SK-N-SH (cell line): ENCODE results near the gene CLDN3. TPM values are rescaled to one million over a fixed set of nuclear protein-coding genes. Genes with fewer than 3 reads are reported as not detected.
"Not testable (repeated sequence)": the region's sequence is repeated elsewhere in the genome, so short reads cannot be mapped to it uniquely, and the experiment has no call there.

Experiments
- CTCF ChIA-PET: fragments of 300-600, 350-600 bp; formaldehyde crosslinking; extraction: SDS; loops from one replicate; lab custom pipeline; 2021; lab: Yijun Ruan, JAX
- POLR2A ChIA-PET: fragments of 350-600 bp; sonication (Branson Sonifier 250); formaldehyde crosslinking; extraction: SDS; loops from one replicate; lab custom pipeline; 2020; ENCODE audit warnings: antibody characterized with exemption, inconsistent platforms; lab: Yijun Ruan, JAX
- DNase-seq: peaks from one replicate; pipeline ENCODE4 v3.0.0; 2012
- H2AFZ ChIP-seq: fragments of 200-600 bp; sonication (generic); 2 replicates; pipeline ENCODE4 v1.8.1; 2016; ENCODE audit warnings: antibody characterized with exemption, mild to moderate bottlenecking, low read depth
- H3F3A ChIP-seq: fragments of 200-600 bp; sonication (generic); replicated peaks from 2 replicates; pipeline ENCODE3; 2016; ENCODE audit warnings: antibody characterized with exemption, mild to moderate bottlenecking; ENCODE audit not compliant: insufficient read depth
- H3K27ac ChIP-seq, 2 experiments: fragments of 200-500 bp in 1 of 2; fragments of 200-600 bp in 1 of 2; sonication (Bioruptor generic) in 1 of 2; sonication (generic), shearing (Covaris generic) in 1 of 2; 2 replicates each; pipeline versions ENCODE4 v1.5.1 to v1.6.1; 2014 to 2016; ENCODE audit warnings: low read depth in 2 of 2, inconsistent platforms in 1 of 2, low read length in 1 of 2, mild to moderate bottlenecking in 1 of 2, mixed read lengths in 1 of 2
- H3K27me3 ChIP-seq: fragments of 200-600 bp; sonication (generic), shearing (Covaris generic); 2 replicates; pipeline ENCODE4 v1.6.1; 2016; ENCODE audit warnings: mixed run types; ENCODE audit not compliant: insufficient read depth
- H3K36me3 ChIP-seq, 2 experiments: fragments of 200-500 bp in 1 of 2; fragments of 200-600 bp in 1 of 2; sonication (Bioruptor generic) in 1 of 2; sonication (generic) in 1 of 2; replicated peaks in 1 of 2; 2 replicates each; pipeline versions ENCODE3 to v1.5.1; 2014 to 2016; ENCODE audit warnings: low read length in 1 of 2, mild to moderate bottlenecking in 1 of 2; ENCODE audit not compliant: insufficient read depth in 2 of 2, control insufficient read depth in 1 of 2
- H3K4me1 ChIP-seq, 2 experiments: fragments of 200-500 bp in 1 of 2; fragments of 200-600 bp in 1 of 2; sonication (Bioruptor generic) in 1 of 2; sonication (generic), shearing (Covaris generic) in 1 of 2; 2 replicates each; pipeline versions ENCODE4 v1.5.1 to v1.6.1; 2014 to 2016; ENCODE audit warnings: low read depth in 1 of 2, low read length in 1 of 2, mixed run types in 1 of 2; ENCODE audit not compliant: insufficient read depth in 2 of 2, control insufficient read depth in 1 of 2
- H3K4me2 ChIP-seq: fragments of 200-600 bp; sonication (generic), shearing (Covaris generic); 2 replicates; pipeline ENCODE4 v1.6.1; 2017; ENCODE audit warnings: mixed run types
- H3K4me3 ChIP-seq, 2 experiments: fragments of 200-500 bp in 1 of 2; fragments of 200-600 bp in 1 of 2; sonication (Bioruptor generic) in 1 of 2; sonication (generic), shearing (Covaris generic) in 1 of 2; 2 replicates each; pipeline versions ENCODE4 v1.5.1 to v1.8.1; 2014 to 2016; ENCODE audit warnings: low read depth in 2 of 2, inconsistent platforms in 1 of 2, low read length in 1 of 2, mild to moderate bottlenecking in 1 of 2, mixed read lengths in 1 of 2, moderate library complexity in 1 of 2
- H3K79me2 ChIP-seq: fragments of 200-600 bp; sonication (generic); 2 replicates; pipeline ENCODE4 v1.8.1; 2017; ENCODE audit warnings: mild to moderate bottlenecking; ENCODE audit not compliant: insufficient read depth
- H3K9ac ChIP-seq: fragments of 200-600 bp; sonication (generic); 2 replicates; pipeline ENCODE4 v1.6.1; 2017; ENCODE audit warnings: mixed run types
- H3K9me2 ChIP-seq: fragments of 200-600 bp; sonication (generic); 2 replicates; pipeline ENCODE4 v1.6.1; 2017; ENCODE audit warnings: mixed run types
- H3K9me3 ChIP-seq: fragments of 200-600 bp; sonication (generic); 2 replicates; pipeline ENCODE4 v1.6.1; 2017; ENCODE audit warnings: mixed run types, mild to moderate bottlenecking, moderate library complexity
- H4K20me1 ChIP-seq: fragments of 200-600 bp; sonication (generic); 2 replicates; pipeline ENCODE4 v1.6.1; 2017; ENCODE audit warnings: mild to moderate bottlenecking, mixed run types; ENCODE audit not compliant: insufficient read depth
- CHD2 ChIP-seq: fragments of 150-350 bp; IDR thresholded peaks from 2 replicates; pipeline ENCODE4 v1.6.1; 2018; ENCODE audit warnings: low read length; ENCODE audit not compliant: partially characterized antibody
- CTCF ChIP-seq: fragments of 200-600 bp; sonication (generic); IDR thresholded peaks from 2 replicates; pipeline ENCODE4 v1.6.1; 2017; ENCODE audit warnings: antibody characterized with exemption, mild to moderate bottlenecking, moderate library complexity
- FOSL2 ChIP-seq: IDR thresholded peaks from 2 replicates; pipeline ENCODE4 v1.4.0; 2012; ENCODE audit warnings: low read depth, mild to moderate bottlenecking, moderate library complexity, borderline replicate concordance
- FOXJ3 ChIP-seq: sonication (generic); formaldehyde crosslinking; IDR thresholded peaks from 2 replicates; pipeline ENCODE4 v1.5.1; 2020; ENCODE audit warnings: mild to moderate bottlenecking, missing genetic modification reagents
- FOXM1 ChIP-seq: IDR thresholded peaks from 2 replicates; pipeline ENCODE4 v1.4.0; 2012; ENCODE audit warnings: low read depth, mild to moderate bottlenecking
- JUND ChIP-seq: IDR thresholded peaks from 2 replicates; pipeline ENCODE4 v1.4.0; 2012
- MEF2A ChIP-seq: IDR thresholded peaks from 2 replicates; pipeline ENCODE4 v1.4.0; 2012; ENCODE audit warnings: low read depth, borderline replicate concordance
- NRF1 ChIP-seq: IDR thresholded peaks from 2 replicates; pipeline ENCODE4 v1.6.1; 2012; ENCODE audit warnings: low read depth, mild to moderate bottlenecking, low read length
- RCOR1 ChIP-seq: fragments of 150-350 bp; IDR thresholded peaks from 2 replicates; pipeline ENCODE4 v1.6.1; 2017; ENCODE audit warnings: antibody characterized with exemption, low read length
- RFX5 ChIP-seq: IDR thresholded peaks from 2 replicates; pipeline ENCODE4 v1.6.1; 2012; ENCODE audit warnings: mild to moderate bottlenecking, improper control_type of control experiment, low read length
- RXRA ChIP-seq: IDR thresholded peaks from 2 replicates; pipeline ENCODE4 v1.4.0; 2012; ENCODE audit warnings: low read depth, mild to moderate bottlenecking, borderline replicate concordance
- SMC3 ChIP-seq: IDR thresholded peaks from 2 replicates; pipeline ENCODE4 v1.6.1; 2012; ENCODE audit warnings: low read depth, low read length, improper control_type of control experiment
- TCF12 ChIP-seq: IDR thresholded peaks from 2 replicates; pipeline ENCODE4 v1.4.0; 2012
- USF1 ChIP-seq: IDR thresholded peaks from 2 replicates; pipeline ENCODE4 v1.4.0; 2012; ENCODE audit warnings: low read depth, borderline replicate concordance
- WGBS: methylation state at CpG from one replicate; pipeline ENCODE4 v1.1.6; 2017; ENCODE audit warnings: low lambda C conversion rate; 5-methylcytosine and 5-hydroxymethylcytosine counted together
- polyA plus RNA-seq, 3 experiments: library from polyadenylated mRNA; depleted of rRNA; stranded (reverse); fragments of >200 nt; gene quantifications; 2 replicates each; pipeline ENCODE4 v1.2.3, GENCODE V29; 2012

CLDN3 gene
- polyA plus RNA-seq, 1 of the 3 experiments (the other 2 are of a cell fraction), result 0.08 TPM

- TF ChIP-seq RFX5, result no peak
- TF ChIP-seq TCF12, result no peak
- TF ChIP-seq USF1, result no peak
- TF ChIP-seq JUND, result no peak
Observed at GRCh38 chr7:73726083-73726466, 44.0 kb downstream of the CLDN3 start (continued).

- Histone ChIP-seq H3F3A (peaks cover 8% of the 10 kb centered on the region), H2AFZ (no peak overlapping the region), H3K79me2 (peaks cover 6% of the 10 kb centered on the region), H3K36me3 (no peaks in the 10 kb centered on the region), H3K4me2 (no peak overlapping the region), H3K27me3 (no peaks in the 10 kb centered on the region), H4K20me1 (no peaks in the 10 kb centered on the region), H3K9me2 (no peaks in the 10 kb centered on the region), H3K4me3 (no peak overlapping the region), H3K4me1 (peaks cover 5 to 11% of the 10 kb centered on the region in 2 experiments; a peak in 2 of 4 replicates), H3K27ac (no peak overlapping the region), H3K9me3 (no peaks in the 10 kb centered on the region), H3K9ac (no peak overlapping the region)
- 75% methylated on average over 3 of the region's 3 CpGs for WGBS
- TF ChIP-seq CHD2, result no peak
- TF ChIP-seq RXRA, result no peak
- TF ChIP-seq FOXM1, result no peak
- TF ChIP-seq FOXJ3 (CRISPR knock-in tag), result no peak
- TF ChIP-seq CTCF, result no peak
- TF ChIP-seq USF1, result no peak
- TF ChIP-seq SMC3, result no peak
- no peak for TF ChIP-seq MEF2A
- POLR2A ChIA-PET, result no interaction called here
- no peak for DNase-seq
- CTCF ChIA-PET, result interaction anchor here (1.1 to 8.6 kb wide), 5 partner anchors 14 to 117 kb away, joined by 3 to 326 read pairs (median 4); partner anchors contain the start of gene ABHD11
Observed at GRCh38 chr7:73723813-73724212, 46.3 kb downstream of the CLDN3 start.

GRCh38 chr7:73722785-73723184, 47.3 kb downstream of the CLDN3 start:
- H3K4me2 ChIP-seq, result no peak overlapping the region
- peaks cover 5 to 22% of the 10 kb centered on the region in 2 experiments; a peak in 2 of 4 replicates for H3K4me1 ChIP-seq
- H3K9me3 ChIP-seq, result no peaks in the 10 kb centered on the region
- no peak overlapping the region for H3K4me3 ChIP-seq
- H3K79me2 ChIP-seq, result peaks cover 17% of the 10 kb centered on the region
- H3K27ac ChIP-seq, result no peak overlapping the region
- 69% methylated on average over 6 of the region's 6 CpGs for WGBS
- TF ChIP-seq CTCF, result no peak
- no peak for TF ChIP-seq RCOR1
- TF ChIP-seq SMC3, result no peak
- TF ChIP-seq NRF1, result no peak
- TF ChIP-seq FOSL2, result no peak
- no peak overlapping the region for H3K9ac ChIP-seq
- no peak for DNase-seq
- peaks cover 7% of the 10 kb centered on the region for H4K20me1 ChIP-seq
- no peaks in the 10 kb centered on the region for H3K9me2 ChIP-seq
- ChIA-PET CTCF (interaction anchor here (1.4 to 8.6 kb wide), 3 partner anchors 15 to 116 kb away, joined by 3 to 326 read pairs (median 89); partner anchors contain the start of gene ABHD11), POLR2A (no interaction called here)
- H3K36me3 ChIP-seq, result no peaks in the 10 kb centered on the region
- H3F3A ChIP-seq, result peaks cover 14% of the 10 kb centered on the region
- no peak overlapping the region for H2AFZ ChIP-seq
- H3K27me3 ChIP-seq, result no peaks in the 10 kb centered on the region

GRCh38 chr7:73722182-73722581, 47.9 kb downstream of the CLDN3 start:
- not testable (repeated sequence) for H3F3A ChIP-seq

More at GRCh38 chr7:73722182-73722581, 47.9 kb downstream of the CLDN3 start:
- H3K4me3 ChIP-seq, DNase-seq, H3K4me2 ChIP-seq, H3K9ac ChIP-seq, H3K27me3 ChIP-seq, H3K9me2 ChIP-seq, H2AFZ ChIP-seq, H3K9me3 ChIP-seq, H3K27ac ChIP-seq, H3K36me3 ChIP-seq, POLR2A ChIA-PET: not testable (repeated sequence)
- Histone ChIP-seq H4K20me1 (peaks cover 13% of the 10 kb centered on the region), H3K79me2 (peaks cover 23% of the 10 kb centered on the region), H3K4me1 (peaks cover 11 to 23% of the 10 kb centered on the region in 2 experiments; a peak in 3 of 4 replicates)
- 92% methylated on average over 4 of the region's 4 CpGs for WGBS
- CTCF ChIA-PET, result interaction anchor here (1.0 to 8.6 kb wide), 5 partner anchors 10 to 133 kb away, joined by 3 to 326 read pairs (median 6); partner anchors contain the start of gene ABHD11
